ENCODE measurements around the gene INIP. TPM values are rescaled to one million over a fixed set of nuclear protein-coding genes. Genes with fewer than 3 reads are reported as not detected.

Gene INIP, protein sequence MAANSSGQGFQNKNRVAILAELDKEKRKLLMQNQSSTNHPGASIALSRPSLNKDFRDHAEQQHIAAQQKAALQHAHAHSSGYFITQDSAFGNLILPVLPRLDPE
- total RNA-seq (2014; rRNA removed; shearing (Covaris generic)): 18.5 and 22.9 TPM in 2 replicates
- polyA plus RNA-seq (2016; fragmentation: Nextera tagmentation; extraction: Ambion mirVana): 29.7 and 33.4 TPM in 2 replicates

DNA sequence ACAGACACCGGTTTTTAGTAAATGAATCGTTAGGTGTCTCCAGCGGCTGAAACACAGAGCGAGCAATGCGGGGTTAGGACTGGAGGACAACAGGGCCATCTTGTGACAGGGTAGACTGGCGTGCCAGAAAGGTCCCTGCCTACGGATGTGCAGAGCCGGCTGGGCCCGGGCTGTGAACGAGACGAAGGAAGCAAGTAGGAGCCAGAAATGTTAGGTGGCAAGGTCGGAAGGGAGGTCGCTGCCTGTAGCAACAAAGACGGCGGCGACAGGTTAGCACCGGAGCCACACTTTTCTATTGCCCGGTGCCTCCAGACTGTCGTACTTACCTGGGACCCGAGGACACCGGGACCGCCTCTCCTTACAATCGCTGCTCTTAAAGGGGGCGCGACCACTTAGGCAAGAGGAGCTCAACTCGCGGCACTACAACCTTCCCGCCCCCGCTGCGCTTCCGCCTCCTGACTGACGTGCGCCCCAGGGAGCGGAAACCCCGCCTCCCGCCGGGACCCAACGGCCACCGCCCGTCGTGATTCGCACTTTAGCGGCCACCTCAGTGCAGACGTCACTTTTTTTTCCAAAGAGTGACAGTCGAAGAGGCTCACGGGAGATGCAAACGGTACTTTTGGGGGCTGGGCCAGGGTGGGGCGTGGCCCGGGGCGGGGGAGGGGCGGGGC lies at the start of gene INIP:
INIP (minus strand) TSS at position 457 of the 671 bp plus-strand sequence. CDS start 1,632 bp downstream, outside the sequence.
- WGBS, 2 experiments (ENCODE audit: low coverage in 1 of 2, low lambda C conversion rate in 2 of 2, missing lambda C conversion rate in 2 of 2): 2% methylated on average over 43 to 51 of the region's 51 CpGs
- in situ Hi-C loops (cut with MboI): no loop called here
- peak; percentile 97 for DNase-seq
- Histone ChIP-seq H3K4me1 (ENCODE audit: insufficient read depth) (peaks cover 16% of the 10 kb centered on the region; the same call in 1 of the 2 replicates), H3K4me3 (peak within 1 kb of the TSS; percentile 92), H3K9ac (peak within 1 kb of the TSS; percentile 88), H3K4me2 (ENCODE audit: unreplicated experiment) (peak within 1 kb of the TSS; percentile 97), H2AFZ (peak within 1 kb of the TSS; percentile 95), H3K79me2 (ENCODE audit: insufficient read depth) (peaks cover 46% of the 10 kb centered on the region), H3K9me2 (ENCODE audit: insufficient read depth) (no peaks in the 10 kb centered on the region), H3K36me3 (ENCODE audit: low read depth) (no peaks in the 10 kb centered on the region; the same call in 1 of the 2 replicates), H4K20me1 (ENCODE audit: insufficient read depth) (no peaks in the 10 kb centered on the region), H3F3A (ENCODE audit: insufficient read depth) (peaks cover 26% of the 10 kb centered on the region), H3K27ac (peak within 1 kb of the TSS; percentile 77), H3K27me3 (replicated peaks; ENCODE audit: insufficient read depth) (no peaks in the 10 kb centered on the region), H3K9me3 (ENCODE audit: low read depth) (no peaks in the 10 kb centered on the region)
- TF ChIP-seq EZH2phosphoT487 (IDR thresholded peaks at IDR 0.05; ENCODE audit: insufficient read depth, low read depth) (no peak), EZH2 (IDR thresholded peaks at IDR 0.05; ENCODE audit: insufficient read depth, poor library complexity, severe bottlenecking) (no peak)

DNA sequence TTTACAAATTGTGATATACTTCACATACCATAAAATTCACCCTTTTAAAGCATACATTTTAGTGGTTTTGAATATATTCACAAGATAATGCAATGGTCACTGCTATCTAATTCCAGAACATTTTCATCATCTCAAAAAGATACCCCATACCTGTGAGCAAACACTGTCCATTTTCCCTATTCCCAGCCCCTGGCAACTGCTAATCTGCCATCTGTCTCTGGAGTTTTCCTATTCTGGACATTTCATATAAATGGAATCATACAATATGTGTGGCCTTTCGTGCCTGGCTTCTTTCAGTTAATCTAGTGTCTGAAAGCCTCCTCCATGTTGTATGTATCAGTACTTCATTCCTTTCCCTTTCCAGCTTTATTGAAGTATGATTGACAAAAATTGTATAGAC lies 47.4 kb upstream of the INIP start:
- Histone ChIP-seq H2AFZ (no peak overlapping the region), H3K27me3 (replicated peaks; ENCODE audit: insufficient read depth) (no peaks in the 10 kb centered on the region), H3K4me3 (no peak overlapping the region), H3K36me3 (ENCODE audit: low read depth) (no peaks in the 10 kb centered on the region), H3K79me2 (ENCODE audit: insufficient read depth) (peaks cover 97% of the 10 kb centered on the region), H3K9me2 (ENCODE audit: insufficient read depth) (no peaks in the 10 kb centered on the region), H3K9ac (no peak overlapping the region), H4K20me1 (ENCODE audit: insufficient read depth) (no peaks in the 10 kb centered on the region), H3K27ac (no peak overlapping the region), H3K4me1 (ENCODE audit: insufficient read depth) (peaks cover 33% of the 10 kb centered on the region), H3K4me2 (ENCODE audit: unreplicated experiment) (no peak overlapping the region), H3K9me3 (ENCODE audit: low read depth) (no peaks in the 10 kb centered on the region), H3F3A (ENCODE audit: insufficient read depth) (peaks cover 38% of the 10 kb centered on the region)
- DNase-seq: no peak
- in situ Hi-C loops (cut with MboI): no loop called here
- TF ChIP-seq EZH2 (IDR thresholded peaks at IDR 0.05; ENCODE audit: insufficient read depth, poor library complexity, severe bottlenecking) (no peak), EZH2phosphoT487 (IDR thresholded peaks at IDR 0.05; ENCODE audit: insufficient read depth, low read depth) (no peak)
- WGBS, 2 experiments (ENCODE audit: low coverage in 1 of 2, low lambda C conversion rate in 2 of 2, missing lambda C conversion rate in 2 of 2): 95 to 100% methylated on average over 1 of the region's 1 CpG

DNA sequence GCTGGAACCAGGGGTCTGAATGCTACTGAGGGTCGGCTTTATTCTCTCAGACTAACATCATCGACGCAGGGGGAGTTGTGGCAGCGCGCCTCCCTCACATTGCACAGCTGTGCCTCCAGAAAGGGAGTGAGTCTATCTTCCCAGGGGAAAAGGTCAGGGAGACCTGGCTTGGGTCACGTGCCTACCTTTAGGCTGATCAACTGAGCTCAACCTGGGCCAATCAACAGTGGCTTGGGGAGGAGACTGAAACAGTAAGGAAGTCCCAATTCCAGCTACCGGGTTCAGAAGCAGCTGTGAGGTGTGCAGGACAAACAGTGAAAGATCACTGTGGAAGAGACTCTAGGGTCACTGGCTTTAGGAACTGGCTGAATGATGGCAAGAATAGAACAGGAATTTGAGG lies 46.9 kb upstream of the INIP start:
- Histone ChIP-seq H2AFZ (no peak overlapping the region), H3F3A (ENCODE audit: insufficient read depth) (peaks cover 38% of the 10 kb centered on the region), H3K27me3 (replicated peaks; ENCODE audit: insufficient read depth) (no peaks in the 10 kb centered on the region), H3K9me3 (ENCODE audit: low read depth) (no peaks in the 10 kb centered on the region), H3K27ac (peak overlapping the region; percentile 51), H3K4me2 (ENCODE audit: unreplicated experiment) (peak overlapping the region; percentile 58), H3K4me3 (peak overlapping the region; percentile 34), H3K4me1 (ENCODE audit: insufficient read depth) (peaks cover 33% of the 10 kb centered on the region), H3K9me2 (ENCODE audit: insufficient read depth) (no peaks in the 10 kb centered on the region), H4K20me1 (ENCODE audit: insufficient read depth) (no peaks in the 10 kb centered on the region), H3K9ac (0 out of 2 replicates have a peak overlapping the region, but pooled peaks have one; percentile 8), H3K79me2 (ENCODE audit: insufficient read depth) (peaks cover 97% of the 10 kb centered on the region), H3K36me3 (ENCODE audit: low read depth) (no peaks in the 10 kb centered on the region)
- in situ Hi-C loops (cut with MboI): no loop called here
- WGBS, 2 experiments (ENCODE audit: low coverage in 1 of 2, low lambda C conversion rate in 2 of 2, missing lambda C conversion rate in 2 of 2): 78 to 79% methylated on average over 7 of the region's 7 CpGs
- TF ChIP-seq EZH2phosphoT487 (IDR thresholded peaks at IDR 0.05; ENCODE audit: insufficient read depth, low read depth) (no peak), EZH2 (IDR thresholded peaks at IDR 0.05; ENCODE audit: insufficient read depth, poor library complexity, severe bottlenecking) (no peak)
- no peak for DNase-seq

DNA sequence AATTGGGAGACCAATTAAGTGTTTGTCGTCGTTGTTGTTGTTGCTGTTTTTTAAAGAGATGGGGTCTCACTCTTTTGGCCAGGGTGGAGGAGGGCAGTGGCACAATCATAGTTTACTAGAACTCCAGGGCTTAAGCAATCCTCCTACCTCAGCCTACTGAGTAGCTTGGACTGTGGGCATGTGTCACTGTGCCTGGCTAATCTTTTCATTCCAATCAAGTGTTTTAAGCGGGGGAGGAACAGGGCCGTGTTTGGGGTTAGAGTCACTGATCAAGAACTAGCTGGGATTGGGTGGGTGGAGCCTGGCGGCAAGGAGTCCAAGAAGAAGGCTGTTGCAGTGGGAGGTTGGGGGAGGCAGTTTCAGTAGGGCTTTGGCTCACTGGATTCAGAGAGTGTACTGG lies 46.4 kb upstream of the INIP start:
- H3K4me2 ChIP-seq (ENCODE audit: unreplicated experiment): peak overlapping the region; percentile 58
- H3K4me1 ChIP-seq (ENCODE audit: insufficient read depth): peaks cover 33% of the 10 kb centered on the region
- TF ChIP-seq EZH2 (IDR thresholded peaks at IDR 0.05; ENCODE audit: insufficient read depth, poor library complexity, severe bottlenecking) (no peak), EZH2phosphoT487 (IDR thresholded peaks at IDR 0.05; ENCODE audit: insufficient read depth, low read depth) (no peak)
- no peaks in the 10 kb centered on the region for H4K20me1 ChIP-seq (ENCODE audit: insufficient read depth)
- peak overlapping the region; percentile 34 for H3K4me3 ChIP-seq
- H3K9me3 ChIP-seq (ENCODE audit: low read depth): no peaks in the 10 kb centered on the region
- peak overlapping the region; percentile 51 for H3K27ac ChIP-seq
- no peaks in the 10 kb centered on the region for H3K27me3 ChIP-seq (replicated peaks; ENCODE audit: insufficient read depth)
- H3K9ac ChIP-seq: no peak overlapping the region
- in situ Hi-C loops (cut with MboI): no loop called here
- H2AFZ ChIP-seq: no peak overlapping the region
- peak; percentile 94 for DNase-seq
- H3F3A ChIP-seq (ENCODE audit: insufficient read depth): peaks cover 38% of the 10 kb centered on the region
- no peaks in the 10 kb centered on the region for H3K9me2 ChIP-seq (ENCODE audit: insufficient read depth)
- 43 to 46% methylated on average over 5 of the region's 5 CpGs for WGBS, 2 experiments (ENCODE audit: low coverage in 1 of 2, low lambda C conversion rate in 2 of 2, missing lambda C conversion rate in 2 of 2)
- H3K36me3 ChIP-seq (ENCODE audit: low read depth): no peaks in the 10 kb centered on the region
- H3K79me2 ChIP-seq (ENCODE audit: insufficient read depth): peaks cover 97% of the 10 kb centered on the region

All from GM23248 (cell line).